Activated CD8-positive, alpha-beta T cell treated with anti-CD3 and anti-CD28 coated beads, Interleukin-2, amount 10 ng/mL, durations not matched to agents 7 days and 5 days (primary cell): ENCODE data around the gene NABP1. TPM values are rescaled to one million over a fixed set of nuclear protein-coding genes. Genes with fewer than 3 reads are reported as not detected.
"Not testable (repeated sequence)": the region's sequence is repeated elsewhere in the genome, so short reads cannot be mapped to it uniquely, and the experiment has no call there.

ENCODE experiments used
- ATAC-seq: fragments of 150-1000 bp; cut with Tn5 transposase; one replicate; pipeline ENCODE4 v1.10.0; 2021; ENCODE audit warnings: moderate library complexity
- CTCF ChIA-PET: fragments of 350-600 bp; sonication (Branson Sonifier 250); formaldehyde crosslinking; loops from one replicate; lab custom pipeline; 2021; ENCODE audit warnings: antibody characterized with exemption; lab: Charles Lee
- POLR2A ChIA-PET: fragments of 350-600 bp; sonication (Branson Sonifier 250); formaldehyde crosslinking; loops from one replicate; lab custom pipeline; 2021; ENCODE audit warnings: antibody characterized with exemption; lab: Charles Lee
- DNase-seq: peaks from one replicate; pipeline ENCODE4 v3.0.0-alpha.2; 2020
- H3K27ac Mint-ChIP-seq: one replicate; pipeline ENCODE4 v1.8.0; 2021; ENCODE audit warnings: mild to moderate bottlenecking, mixed read lengths
- H3K27me3 Mint-ChIP-seq: one replicate; pipeline ENCODE4 v1.8.0; 2021; ENCODE audit warnings: low read depth, mixed read lengths
- H3K36me3 Mint-ChIP-seq: one replicate; pipeline ENCODE4 v1.8.0; 2021; ENCODE audit warnings: low read depth, mixed read lengths
- H3K4me1 Mint-ChIP-seq: one replicate; pipeline ENCODE4 v1.8.0; 2021; ENCODE audit warnings: low read depth, mixed read lengths
- H3K4me3 Mint-ChIP-seq: one replicate; pipeline ENCODE4 v1.8.0; 2021; ENCODE audit warnings: mild to moderate bottlenecking, mixed read lengths
- H3K9me3 Mint-ChIP-seq: one replicate; pipeline ENCODE4 v1.8.0; 2022; ENCODE audit warnings: mixed read lengths; ENCODE audit not compliant: insufficient read depth
- total RNA-seq, 2 experiments: library from RNA; stranded (reverse); gene quantifications; one replicate each; pipeline ENCODE4 v1.2.3, GENCODE V29; 2021

NABP1 gene
- total RNA-seq, 2 experiments from 2014 or later = 52.4 to 54.1 TPM

GRCh38 chr2:191637182-191638078 lies 40.5 kb upstream of the NABP1 start:
- DNase-seq (peak; percentile 60), ATAC-seq (peak; percentile 93)
- Mint-ChIP-seq H3K4me1 (peaks cover 60% of the 10 kb centered on the region), H3K36me3 (peaks cover 5% of the 10 kb centered on the region), H3K27me3 (no peaks in the 10 kb centered on the region), H3K9me3 (no peaks in the 10 kb centered on the region), H3K27ac (peak overlapping the region; percentile 93), H3K4me3 (peak overlapping the region; percentile 69)
- POLR2A ChIA-PET = interaction anchor here (0.8 to 4.7 kb wide), 9 partner anchors 9 to 624 kb away, joined by 3 to 164 read pairs (median 5); partner anchors contain the start of gene NABP1
- CTCF ChIA-PET = interaction anchor here (0.6 to 5.0 kb wide), 16 partner anchors 9 to 415 kb away, joined by 3 to 37 read pairs (median 4); partner anchors contain the start of gene NABP1

GRCh38 chr2:191638079-191638801 lies 39.7 kb upstream of the NABP1 start:
- POLR2A ChIA-PET = interaction anchor here (0.8 to 4.7 kb wide), 8 partner anchors 10 to 625 kb away, joined by 3 to 164 read pairs (median 5); partner anchors contain the start of gene NABP1
- Mint-ChIP-seq H3K9me3 (no peaks in the 10 kb centered on the region), H3K4me1 (peaks cover 60% of the 10 kb centered on the region), H3K27me3 (no peaks in the 10 kb centered on the region), H3K27ac (peak overlapping the region; percentile 93), H3K36me3 (peaks cover 6% of the 10 kb centered on the region), H3K4me3 (peak overlapping the region; percentile 69)
- DNase-seq = no peak
- peak; percentile 17 for ATAC-seq
- CTCF ChIA-PET = interaction anchor here (0.8 to 5.0 kb wide), 15 partner anchors 9 to 524 kb away, joined by 3 to 37 read pairs (median 4); partner anchors contain the start of gene NABP1

DNA sequence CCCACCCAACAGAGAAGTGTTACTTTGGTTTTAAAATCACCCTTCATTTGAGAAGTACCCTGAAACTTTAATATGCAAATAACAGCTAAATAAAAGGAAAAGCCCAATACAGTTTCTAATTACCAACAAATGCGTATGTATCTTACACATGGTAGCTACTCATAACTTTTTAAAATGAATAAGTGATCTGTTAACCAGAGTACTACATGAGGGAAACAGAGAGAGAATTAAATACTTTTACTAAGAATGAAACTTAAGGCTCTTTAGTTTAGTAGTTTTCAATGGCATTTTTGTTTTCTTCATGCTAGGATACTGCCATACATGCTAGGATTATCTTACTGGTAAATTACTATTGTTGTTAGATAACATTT lies 39.1 kb upstream of the NABP1 start:
- no peak for ATAC-seq
- Mint-ChIP-seq H3K4me1 (peaks cover 60% of the 10 kb centered on the region), H3K4me3 (peak overlapping the region; percentile 69), H3K27me3 (no peaks in the 10 kb centered on the region), H3K36me3 (peaks cover 6% of the 10 kb centered on the region), H3K9me3 (no peaks in the 10 kb centered on the region), H3K27ac (peak overlapping the region; percentile 93)
- no peak for DNase-seq
- CTCF ChIA-PET = interaction anchor here (0.8 to 5.0 kb wide), 12 partner anchors 10 to 524 kb away, joined by 3 to 37 read pairs (median 4); partner anchors contain the start of gene NABP1
- POLR2A ChIA-PET = interaction anchor here (1.0 to 4.7 kb wide), 5 partner anchors 17 to 625 kb away, joined by 3 to 164 read pairs (median 6); partner anchors contain the start of gene NABP1

DNA sequence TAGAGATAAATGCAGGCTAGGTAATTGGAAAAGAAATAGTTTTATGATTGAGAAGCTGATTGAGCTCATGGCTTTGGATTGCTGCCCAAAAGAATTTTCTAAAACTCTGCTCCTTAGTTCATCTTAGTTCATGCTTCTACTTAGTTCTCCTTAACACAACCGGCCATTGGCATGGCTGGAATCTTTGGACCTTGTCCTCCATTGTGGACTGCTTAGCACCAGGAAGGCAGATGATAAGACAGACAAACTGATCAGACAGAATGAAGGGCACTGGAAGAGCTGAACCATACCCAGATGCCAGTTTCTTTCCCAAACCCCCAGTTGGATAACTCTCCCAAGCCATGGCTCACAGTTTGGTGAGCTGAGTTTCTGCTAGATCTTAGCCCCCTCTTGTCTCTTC lies 36.3 kb upstream of the NABP1 start:
- ChIA-PET CTCF (interaction anchor here (1.6 to 1.7 kb wide), 2 partner anchors 17 to 75 kb away, joined by 4 to 6 read pairs; no protein-coding TSS in a partner anchor), POLR2A (interaction anchor here (2.8 kb wide), 1 partner anchor 36 kb away, joined by 13 read pairs; the partner anchor contains the start of gene NABP1)
- Mint-ChIP-seq H3K9me3 (no peaks in the 10 kb centered on the region), H3K4me1 (peaks cover 41% of the 10 kb centered on the region), H3K27me3 (no peaks in the 10 kb centered on the region), H3K4me3 (no peak overlapping the region), H3K36me3 (peaks cover 6% of the 10 kb centered on the region), H3K27ac (no peak overlapping the region)
- ATAC-seq (no peak), DNase-seq (no peak)

DNA sequence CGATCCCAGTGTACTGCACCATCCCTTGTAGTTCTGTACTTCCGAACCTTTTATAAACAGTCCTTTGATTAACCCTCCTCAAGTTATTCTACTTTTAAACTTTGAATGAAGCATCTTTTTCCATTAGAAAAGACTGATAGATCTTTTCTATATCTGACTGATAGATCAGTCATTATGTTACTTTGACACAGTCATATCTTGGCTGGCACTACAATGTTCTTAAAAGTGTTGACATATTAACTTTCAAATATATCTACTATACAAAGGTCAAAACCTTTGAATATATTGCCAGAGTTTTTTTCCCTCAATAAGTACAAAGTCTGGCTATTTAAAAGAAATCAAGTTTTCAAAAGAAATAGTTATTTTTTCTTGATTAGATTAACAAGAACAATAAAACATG lies 35.4 kb upstream of the NABP1 start:
- Mint-ChIP-seq H3K27ac (no peak overlapping the region), H3K9me3 (no peaks in the 10 kb centered on the region)
- CTCF ChIA-PET = no interaction called here

GRCh38 chr2:191643429-191643828 lies 34.5 kb upstream of the NABP1 start:
- CTCF ChIA-PET = no interaction called here
- H3K4me1 Mint-ChIP-seq = peaks cover 23% of the 10 kb centered on the region
- POLR2A ChIA-PET = interaction anchor here (0.9 to 1.8 kb wide), 2 partner anchors 32 to 34 kb away, joined by 3 to 8 read pairs; partner anchors contain the start of gene NABP1

More for the DNA sequence above, 35.4 kb upstream of the NABP1 start:
- Mint-ChIP-seq H3K4me1 (peaks cover 32% of the 10 kb centered on the region), H3K4me3 (no peak overlapping the region), H3K36me3 (peaks cover 6% of the 10 kb centered on the region), H3K27me3 (no peaks in the 10 kb centered on the region)
- ATAC-seq = no peak
- POLR2A ChIA-PET = no interaction called here
- DNase-seq = no peak

GRCh38 chr2:191644613-191645012 lies 33.3 kb upstream of the NABP1 start:
- peaks cover 14% of the 10 kb centered on the region for H3K4me1 Mint-ChIP-seq
- ATAC-seq, DNase-seq, H3K27ac Mint-ChIP-seq, H3K9me3 Mint-ChIP-seq, H3K27me3 Mint-ChIP-seq, H3K4me3 Mint-ChIP-seq, H3K36me3 Mint-ChIP-seq, CTCF ChIA-PET: not testable (repeated sequence)
- POLR2A ChIA-PET = interaction anchor here (1.2 to 1.8 kb wide), 3 partner anchors 24 to 33 kb away, joined by 4 to 8 read pairs (median 5); partner anchors contain the start of gene NABP1

More at GRCh38 chr2:191643429-191643828, 34.5 kb upstream of the NABP1 start:
- Mint-ChIP-seq H3K9me3 (no peaks in the 10 kb centered on the region), H3K4me3 (no peak overlapping the region), H3K27ac (no peak overlapping the region), H3K27me3 (no peaks in the 10 kb centered on the region), H3K36me3 (peaks cover 6% of the 10 kb centered on the region)
- ATAC-seq (no peak), DNase-seq (no peak)

GRCh38 chr2:191645032-191645431 lies 32.9 kb upstream of the NABP1 start:
- Mint-ChIP-seq H3K27ac (no peak overlapping the region), H3K4me3 (no peak overlapping the region), H3K27me3 (no peaks in the 10 kb centered on the region), H3K4me1 (peaks cover 10% of the 10 kb centered on the region), H3K36me3 (peaks cover 7% of the 10 kb centered on the region), H3K9me3 (peaks cover 3% of the 10 kb centered on the region)
- ATAC-seq (no peak), DNase-seq (no peak)
- ChIA-PET CTCF (no interaction called here), POLR2A (interaction anchor here (1.2 to 1.4 kb wide), 2 partner anchors 24 to 33 kb away, joined by 4 to 5 read pairs; partner anchors contain the start of gene NABP1)

GRCh38 chr2:191645434-191646162 lies 32.3 kb upstream of the NABP1 start:
- Mint-ChIP-seq H3K27ac (no peak overlapping the region), H3K27me3 (no peaks in the 10 kb centered on the region), H3K9me3 (peaks cover 3% of the 10 kb centered on the region), H3K36me3 (peaks cover 4% of the 10 kb centered on the region), H3K4me3 (no peak overlapping the region), H3K4me1 (peaks cover 6% of the 10 kb centered on the region)
- ChIA-PET CTCF (no interaction called here), POLR2A (interaction anchor here (1.2 kb wide), 1 partner anchor 32 kb away, joined by 5 read pairs; the partner anchor contains the start of gene NABP1)
- no peak for ATAC-seq
- DNase-seq = no peak

DNA sequence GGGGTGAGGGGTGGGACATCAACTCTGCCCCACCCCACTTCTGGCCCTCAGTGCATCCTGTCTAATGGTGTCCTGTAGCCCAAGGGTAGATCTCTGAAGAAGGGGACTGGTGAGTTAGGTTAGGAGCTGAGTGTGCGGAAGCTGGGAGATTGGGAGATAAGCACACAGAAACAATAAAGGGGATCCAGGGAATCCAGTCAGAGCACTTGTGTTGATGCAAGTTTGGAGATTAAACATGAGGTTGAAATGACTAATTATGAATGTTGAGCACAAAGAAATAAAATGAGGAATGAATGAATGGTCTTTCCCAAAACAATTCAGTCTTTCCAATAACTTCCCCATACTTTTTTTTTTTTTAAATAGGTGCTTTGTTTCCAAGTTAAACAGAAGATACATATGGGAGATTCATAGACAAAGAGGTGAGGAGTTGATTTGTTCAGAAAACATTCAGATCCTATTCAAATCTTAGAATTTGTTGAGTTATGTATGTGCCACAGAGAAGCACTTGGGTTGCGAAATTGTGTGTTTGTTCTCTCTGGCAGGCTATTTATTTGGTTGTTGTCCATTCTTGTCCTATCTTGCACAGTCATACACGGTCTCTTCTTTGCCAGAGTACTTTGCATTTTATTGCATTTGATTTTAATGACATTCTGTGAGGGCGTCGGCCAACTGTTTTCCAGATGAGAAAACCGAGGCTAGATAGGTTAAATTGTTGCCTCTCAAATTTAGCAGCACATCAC lies 31.6 kb upstream of the NABP1 start:
- Mint-ChIP-seq H3K27ac (no peak overlapping the region), H3K4me3 (no peak overlapping the region), H3K9me3 (peaks cover 3% of the 10 kb centered on the region), H3K36me3 (peaks cover 4% of the 10 kb centered on the region), H3K4me1 (peaks cover 5% of the 10 kb centered on the region), H3K27me3 (no peaks in the 10 kb centered on the region)
- ChIA-PET CTCF (no interaction called here), POLR2A (interaction anchor here (1.2 to 2.5 kb wide), 2 partner anchors 31 kb away, joined by 5 to 9 read pairs; partner anchors contain the start of gene NABP1)
- ATAC-seq (no peak), DNase-seq (no peak)
